ENCODE results near the gene DXO.
A peak's percentile ranks its signal among the peaks of the same experiment; 100 is the strongest.

The DXO gene

GRCh38 chr6:31958741-31959739 is 12.9 kb downstream of the DXO start, which contains the start of the genes NELFE and SKIC2:
Gene NELFE (minus strand): TSS chr6:31958971. CDS start chr6:31958446, 525 bp downstream.
Gene SKIC2 (plus strand): TSS chr6:31959175. CDS start chr6:31959193, 18 bp downstream.
- Histone ChIP-seq H3K4me3 (ENCODE audit: low read depth in 1 of 2, low read length in 2 of 2) (peak within 1 kb of the TSS; percentile 99 to 100), H3K27ac (ENCODE audit: low read depth, low read length) (peak within 1 kb of the TSS; percentile 79), H3K9me3 (ENCODE audit: control insufficient read depth in 1 of 2, low read length in 2 of 2) (no peaks in the 10 kb centered on the region), H3K4me1 (ENCODE audit: control insufficient read depth in 1 of 2, insufficient read depth in 2 of 2, low read length in 2 of 2) (peaks cover 19 to 21% of the 10 kb centered on the region in 2 donors), H3K27me3 (ENCODE audit: control insufficient read depth in 1 of 2, insufficient read depth in 2 of 2, low read length in 2 of 2) (no peaks in the 10 kb centered on the region), H3K9ac (ENCODE audit: low read depth in 1 of 2, low read length in 2 of 2) (peak within 1 kb of the TSS; percentile 98 to 99), H3K36me3 (ENCODE audit: control insufficient read depth in 1 of 2, insufficient read depth in 2 of 2, low read length in 2 of 2) (peaks cover 45 to 65% of the 10 kb centered on the region in 2 donors)

GRCh38 chr6:31958412-31958740 is 13.6 kb downstream of the DXO start:
- Histone ChIP-seq H3K9ac (ENCODE audit: low read depth in 1 of 2, low read length in 2 of 2) (peak overlapping the region; percentile 98 to 99), H3K27ac (ENCODE audit: low read depth, low read length) (peak overlapping the region; percentile 79), H3K4me1 (ENCODE audit: control insufficient read depth in 1 of 2, insufficient read depth in 2 of 2, low read length in 2 of 2) (peaks cover 19 to 21% of the 10 kb centered on the region in 2 donors), H3K36me3 (ENCODE audit: control insufficient read depth in 1 of 2, insufficient read depth in 2 of 2, low read length in 2 of 2) (peaks cover 47 to 65% of the 10 kb centered on the region in 2 donors), H3K9me3 (ENCODE audit: control insufficient read depth in 1 of 2, low read length in 2 of 2) (no peaks in the 10 kb centered on the region), H3K27me3 (ENCODE audit: control insufficient read depth in 1 of 2, insufficient read depth in 2 of 2, low read length in 2 of 2) (no peaks in the 10 kb centered on the region), H3K4me3 (ENCODE audit: low read depth in 1 of 2, low read length in 2 of 2) (peak overlapping the region; percentile 99 to 100)

GRCh38 chr6:31956796-31957195 is 15.1 kb downstream of the DXO start:
- Histone ChIP-seq H3K9ac (ENCODE audit: low read depth in 1 of 2, low read length in 2 of 2) (no peak overlapping the region), H3K9me3 (ENCODE audit: control insufficient read depth in 1 of 2, low read length in 2 of 2) (no peaks in the 10 kb centered on the region), H3K36me3 (ENCODE audit: control insufficient read depth in 1 of 2, insufficient read depth in 2 of 2, low read length in 2 of 2) (peaks cover 51 to 62% of the 10 kb centered on the region in 2 donors)

GRCh38 chr6:31954511-31954910 is 17.4 kb downstream of the DXO start:
- Histone ChIP-seq H3K9ac (ENCODE audit: low read depth in 1 of 2, low read length in 2 of 2) (no peak overlapping the region), H3K36me3 (ENCODE audit: control insufficient read depth in 1 of 2, insufficient read depth in 2 of 2, low read length in 2 of 2) (peaks cover 54 to 60% of the 10 kb centered on the region in 2 donors), H3K27ac (ENCODE audit: low read depth, low read length) (no peak overlapping the region)

More at GRCh38 chr6:31956796-31957195, 15.1 kb downstream of the DXO start:
- Histone ChIP-seq H3K27ac (ENCODE audit: low read depth, low read length) (no peak overlapping the region), H3K4me1 (ENCODE audit: control insufficient read depth in 1 of 2, insufficient read depth in 2 of 2, low read length in 2 of 2) (peaks cover 19 to 21% of the 10 kb centered on the region in 2 donors), H3K4me3 (ENCODE audit: low read depth in 1 of 2, low read length in 2 of 2) (no peak overlapping the region), H3K27me3 (ENCODE audit: control insufficient read depth in 1 of 2, insufficient read depth in 2 of 2, low read length in 2 of 2) (no peaks in the 10 kb centered on the region)

GRCh38 chr6:31952890-31953289 is 19.0 kb downstream of the DXO start:
- Histone ChIP-seq H3K4me3 (ENCODE audit: low read depth in 1 of 2, low read length in 2 of 2) (no peak overlapping the region), H3K4me1 (ENCODE audit: control insufficient read depth in 1 of 2, insufficient read depth in 2 of 2, low read length in 2 of 2) (peaks cover 3 to 8% of the 10 kb centered on the region in 2 donors), H3K36me3 (ENCODE audit: control insufficient read depth in 1 of 2, insufficient read depth in 2 of 2, low read length in 2 of 2) (peaks cover 54 to 60% of the 10 kb centered on the region in 2 donors), H3K27ac (ENCODE audit: low read depth, low read length) (no peak overlapping the region), H3K27me3 (ENCODE audit: control insufficient read depth in 1 of 2, insufficient read depth in 2 of 2, low read length in 2 of 2) (no peaks in the 10 kb centered on the region), H3K9me3 (ENCODE audit: control insufficient read depth in 1 of 2, low read length in 2 of 2) (no peaks in the 10 kb centered on the region), H3K9ac (ENCODE audit: low read depth in 1 of 2, low read length in 2 of 2) (no peak overlapping the region)

More at GRCh38 chr6:31954511-31954910, 17.4 kb downstream of the DXO start:
- H3K27me3 ChIP-seq (ENCODE audit: control insufficient read depth in 1 of 2, insufficient read depth in 2 of 2, low read length in 2 of 2), result no peaks in the 10 kb centered on the region
- peaks cover 15 to 16% of the 10 kb centered on the region in 2 donors for H3K4me1 ChIP-seq (ENCODE audit: control insufficient read depth in 1 of 2, insufficient read depth in 2 of 2, low read length in 2 of 2)
- H3K9me3 ChIP-seq (ENCODE audit: control insufficient read depth in 1 of 2, low read length in 2 of 2), result no peaks in the 10 kb centered on the region
- no peak overlapping the region for H3K4me3 ChIP-seq (ENCODE audit: low read depth in 1 of 2, low read length in 2 of 2)

- H3K9me3 ChIP-seq (ENCODE audit: control insufficient read depth in 1 of 2, low read length in 2 of 2), result no peaks in the 10 kb centered on the region
- no peak overlapping the region for H3K4me3 ChIP-seq (ENCODE audit: low read depth in 1 of 2, low read length in 2 of 2)
- H3K27me3 ChIP-seq (ENCODE audit: control insufficient read depth in 1 of 2, insufficient read depth in 2 of 2, low read length in 2 of 2), result no peaks in the 10 kb centered on the region
- H3K27ac ChIP-seq (ENCODE audit: low read depth, low read length), result no peak overlapping the region
- H3K4me1 ChIP-seq (ENCODE audit: control insufficient read depth in 1 of 2, insufficient read depth in 2 of 2, low read length in 2 of 2), result peaks cover 0 to 3% of the 10 kb centered on the region in 2 donors
- peaks cover 57 to 59% of the 10 kb centered on the region in 2 donors for H3K36me3 ChIP-seq (ENCODE audit: control insufficient read depth in 1 of 2, insufficient read depth in 2 of 2, low read length in 2 of 2)
- H3K9ac ChIP-seq (ENCODE audit: low read depth in 1 of 2, low read length in 2 of 2), result no peak overlapping the region
Observed at GRCh38 chr6:31952140-31952805, 19.7 kb downstream of the DXO start.

GRCh38 chr6:31949926-31950548 is 21.9 kb downstream of the DXO start:
- Histone ChIP-seq H3K4me3 (ENCODE audit: low read depth in 1 of 2, low read length in 2 of 2) (no peak overlapping the region), H3K9ac (ENCODE audit: low read depth in 1 of 2, low read length in 2 of 2) (no peak overlapping the region), H3K36me3 (ENCODE audit: control insufficient read depth in 1 of 2, insufficient read depth in 2 of 2, low read length in 2 of 2) (peaks cover 43 to 44% of the 10 kb centered on the region in 2 donors), H3K27me3 (ENCODE audit: control insufficient read depth in 1 of 2, insufficient read depth in 2 of 2, low read length in 2 of 2) (no peaks in the 10 kb centered on the region), H3K4me1 (ENCODE audit: control insufficient read depth in 1 of 2, insufficient read depth in 2 of 2, low read length in 2 of 2) (peaks cover 12 to 21% of the 10 kb centered on the region in 2 donors), H3K27ac (ENCODE audit: low read depth, low read length) (no peak overlapping the region), H3K9me3 (ENCODE audit: control insufficient read depth in 1 of 2, low read length in 2 of 2) (no peaks in the 10 kb centered on the region)

GRCh38 chr6:31948753-31949413 is 23.1 kb downstream of the DXO start:
- Histone ChIP-seq H3K36me3 (ENCODE audit: control insufficient read depth in 1 of 2, insufficient read depth in 2 of 2, low read length in 2 of 2) (peaks cover 32 to 33% of the 10 kb centered on the region in 2 donors), H3K9me3 (ENCODE audit: control insufficient read depth in 1 of 2, low read length in 2 of 2) (no peaks in the 10 kb centered on the region), H3K4me1 (ENCODE audit: control insufficient read depth in 1 of 2, insufficient read depth in 2 of 2, low read length in 2 of 2) (peaks cover 17 to 26% of the 10 kb centered on the region in 2 donors), H3K9ac (ENCODE audit: low read depth in 1 of 2, low read length in 2 of 2) (no peak overlapping the region), H3K27ac (ENCODE audit: low read depth, low read length) (no peak overlapping the region), H3K27me3 (ENCODE audit: control insufficient read depth in 1 of 2, insufficient read depth in 2 of 2, low read length in 2 of 2) (no peaks in the 10 kb centered on the region), H3K4me3 (ENCODE audit: low read depth in 1 of 2, low read length in 2 of 2) (no peak overlapping the region)

- H3K27me3 ChIP-seq (ENCODE audit: control insufficient read depth in 1 of 2, insufficient read depth in 2 of 2, low read length in 2 of 2), result no peaks in the 10 kb centered on the region
- H3K36me3 ChIP-seq (ENCODE audit: control insufficient read depth in 1 of 2, insufficient read depth in 2 of 2, low read length in 2 of 2), result peaks cover 26 to 27% of the 10 kb centered on the region in 2 donors
- no peak overlapping the region for H3K4me3 ChIP-seq (ENCODE audit: low read depth in 1 of 2, low read length in 2 of 2)
- peaks cover 17 to 26% of the 10 kb centered on the region in 2 donors for H3K4me1 ChIP-seq (ENCODE audit: control insufficient read depth in 1 of 2, insufficient read depth in 2 of 2, low read length in 2 of 2)
- no peak overlapping the region for H3K9ac ChIP-seq (ENCODE audit: low read depth in 1 of 2, low read length in 2 of 2)
- no peak overlapping the region for H3K27ac ChIP-seq (ENCODE audit: low read depth, low read length)
- H3K9me3 ChIP-seq (ENCODE audit: control insufficient read depth in 1 of 2, low read length in 2 of 2), result no peaks in the 10 kb centered on the region
Observed at GRCh38 chr6:31948306-31948705, 23.6 kb downstream of the DXO start.
